ENCODE measurements around the gene PTGIR. TPM values are rescaled to one million over a fixed set of nuclear protein-coding genes. Genes with fewer than 3 reads are reported as not detected.

Gene PTGIR
- total RNA-seq, 1 donor from 2014 or later = 0.26 TPM

DNA sequence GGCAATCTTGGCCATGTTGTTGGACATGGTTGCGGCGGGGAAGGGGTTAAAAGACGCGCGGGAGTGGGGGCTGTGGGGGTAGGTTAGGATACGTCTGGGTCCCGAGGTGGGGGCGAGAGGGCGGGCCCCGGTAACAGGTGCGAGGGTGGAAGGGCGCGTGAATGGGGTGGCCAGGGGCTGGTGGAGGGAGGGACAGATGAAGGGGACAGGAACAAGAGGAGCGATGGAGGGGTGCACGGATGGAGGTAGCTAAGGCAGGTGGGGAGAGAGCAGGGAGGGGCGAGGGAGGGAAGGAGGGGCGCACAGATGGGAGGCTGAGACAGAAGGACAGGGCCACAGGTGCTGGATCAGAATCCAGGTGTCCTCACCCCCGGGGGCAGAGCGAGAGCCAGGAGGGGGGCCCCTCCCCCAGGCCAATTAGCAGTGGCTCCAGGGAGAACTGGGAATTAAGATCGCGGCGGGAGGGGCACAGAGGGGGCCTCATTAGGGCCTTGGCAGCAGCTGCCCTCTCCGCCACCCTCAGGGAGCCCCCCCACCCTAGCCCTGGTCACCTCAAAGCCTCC lies 9.8 kb upstream of the PTGIR start:
- DNase-seq (ENCODE audit: low read depth) = no peak
- Histone ChIP-seq H3K36me3 (ENCODE audit: control insufficient read depth, insufficient read depth, low read length) (no peaks in the 10 kb centered on the region), H3K27me3 (ENCODE audit: control insufficient read depth, insufficient read depth, low read length) (peaks cover 10% of the 10 kb centered on the region), H3K4me3 (ENCODE audit: low read depth, low read length) (peak overlapping the region; percentile 17)
- no peak for FAIRE-seq
- TF ChIP-seq, protein P1, sequence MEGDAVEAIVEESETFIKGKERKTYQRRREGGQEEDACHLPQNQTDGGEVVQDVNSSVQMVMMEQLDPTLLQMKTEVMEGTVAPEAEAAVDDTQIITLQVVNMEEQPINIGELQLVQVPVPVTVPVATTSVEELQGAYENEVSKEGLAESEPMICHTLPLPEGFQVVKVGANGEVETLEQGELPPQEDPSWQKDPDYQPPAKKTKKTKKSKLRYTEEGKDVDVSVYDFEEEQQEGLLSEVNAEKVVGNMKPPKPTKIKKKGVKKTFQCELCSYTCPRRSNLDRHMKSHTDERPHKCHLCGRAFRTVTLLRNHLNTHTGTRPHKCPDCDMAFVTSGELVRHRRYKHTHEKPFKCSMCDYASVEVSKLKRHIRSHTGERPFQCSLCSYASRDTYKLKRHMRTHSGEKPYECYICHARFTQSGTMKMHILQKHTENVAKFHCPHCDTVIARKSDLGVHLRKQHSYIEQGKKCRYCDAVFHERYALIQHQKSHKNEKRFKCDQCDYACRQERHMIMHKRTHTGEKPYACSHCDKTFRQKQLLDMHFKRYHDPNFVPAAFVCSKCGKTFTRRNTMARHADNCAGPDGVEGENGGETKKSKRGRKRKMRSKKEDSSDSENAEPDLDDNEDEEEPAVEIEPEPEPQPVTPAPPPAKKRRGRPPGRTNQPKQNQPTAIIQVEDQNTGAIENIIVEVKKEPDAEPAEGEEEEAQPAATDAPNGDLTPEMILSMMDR (IDR thresholded peaks at IDR 0.05; ENCODE audit: insufficient read depth, low read length, severe bottlenecking) = no peak

DNA sequence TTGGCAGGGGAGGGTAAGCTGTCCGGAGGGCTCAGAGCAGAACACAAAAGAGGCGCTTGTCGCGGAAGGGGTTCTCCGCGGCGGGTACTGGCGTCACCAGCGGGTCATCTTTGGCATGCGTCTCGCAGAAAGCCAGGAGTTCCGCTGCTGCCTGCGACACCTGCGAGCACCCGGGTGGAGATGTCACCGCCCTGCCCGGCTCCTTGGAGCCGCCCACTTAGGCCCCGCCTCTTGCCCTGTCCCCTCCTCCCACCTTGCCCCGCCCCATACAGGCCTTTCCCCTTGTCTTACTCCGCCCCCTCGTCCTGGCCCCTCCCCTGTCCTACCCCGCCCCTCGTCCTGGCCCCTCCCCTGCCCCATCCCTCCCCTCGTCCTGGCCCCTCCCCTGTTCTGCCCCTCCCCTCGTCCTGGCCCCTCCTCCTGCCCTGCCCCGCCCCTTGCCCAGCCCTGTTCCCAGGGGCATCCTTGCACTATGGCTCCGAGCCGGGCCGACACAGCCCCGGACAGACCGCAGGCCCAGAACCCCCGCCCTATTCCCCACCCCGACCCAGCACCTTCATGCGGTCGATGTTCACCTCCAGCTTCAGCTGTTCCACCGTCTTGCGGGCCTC lies 9.3 kb upstream of the PTGIR start:
- no peaks in the 10 kb centered on the region for H3K36me3 ChIP-seq (ENCODE audit: control insufficient read depth, insufficient read depth, low read length)
- DNase-seq (ENCODE audit: low read depth) (peak; percentile 80), FAIRE-seq (no peak)
- peaks cover 8% of the 10 kb centered on the region for H3K27me3 ChIP-seq (ENCODE audit: control insufficient read depth, insufficient read depth, low read length)
- H3K4me3 ChIP-seq (ENCODE audit: low read depth, low read length) = peak overlapping the region; percentile 26
- TF ChIP-seq, protein P1 (IDR thresholded peaks at IDR 0.05; ENCODE audit: insufficient read depth, low read length, severe bottlenecking) = no peak

GRCh38 chr19:46633130-46633529 lies 8.2 kb upstream of the PTGIR start:
- no peaks in the 10 kb centered on the region for H3K36me3 ChIP-seq (ENCODE audit: control insufficient read depth, insufficient read depth, low read length)
- FAIRE-seq (no peak), DNase-seq (ENCODE audit: low read depth) (no peak)
- TF ChIP-seq, protein P1 (IDR thresholded peaks at IDR 0.05; ENCODE audit: insufficient read depth, low read length, severe bottlenecking) = no peak
- H3K27me3 ChIP-seq (ENCODE audit: control insufficient read depth, insufficient read depth, low read length) = peaks cover 8% of the 10 kb centered on the region
- H3K4me3 ChIP-seq (ENCODE audit: low read depth, low read length) = no peak overlapping the region

DNA sequence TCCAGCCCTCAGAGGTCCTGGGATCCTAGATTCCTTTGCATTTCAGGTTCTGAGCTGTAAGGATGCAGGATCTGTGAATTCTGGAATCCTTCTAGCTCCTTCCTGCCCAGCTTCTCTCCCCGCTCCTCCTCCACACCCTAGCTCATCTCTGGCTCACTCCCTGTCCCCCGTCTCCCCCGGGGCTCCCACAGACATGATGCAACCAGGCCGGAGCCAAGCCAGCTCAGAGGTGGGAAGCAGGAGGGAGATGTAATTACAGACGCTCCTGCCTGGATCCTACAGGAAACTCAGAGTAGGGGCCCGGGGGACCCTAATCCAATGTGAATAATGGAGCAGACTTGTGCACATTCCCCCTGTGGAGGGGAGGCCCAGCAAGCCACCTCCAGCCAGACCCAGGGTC lies 6.6 kb upstream of the PTGIR start:
- FAIRE-seq (no peak), DNase-seq (ENCODE audit: low read depth) (no peak)
- Histone ChIP-seq H3K36me3 (ENCODE audit: control insufficient read depth, insufficient read depth, low read length) (no peaks in the 10 kb centered on the region), H3K27me3 (ENCODE audit: control insufficient read depth, insufficient read depth, low read length) (peaks cover 8% of the 10 kb centered on the region), H3K4me3 (ENCODE audit: low read depth, low read length) (no peak overlapping the region)
- TF ChIP-seq, protein P1 (IDR thresholded peaks at IDR 0.05; ENCODE audit: insufficient read depth, low read length, severe bottlenecking) = no peak

- Histone ChIP-seq H3K4me3 (ENCODE audit: low read depth, low read length) (no peak overlapping the region), H3K27me3 (ENCODE audit: control insufficient read depth, insufficient read depth, low read length) (peaks cover 3% of the 10 kb centered on the region), H3K36me3 (ENCODE audit: control insufficient read depth, insufficient read depth, low read length) (no peaks in the 10 kb centered on the region)
- DNase-seq (ENCODE audit: low read depth) (no peak), FAIRE-seq (no peak)
- TF ChIP-seq, protein P1 (IDR thresholded peaks at IDR 0.05; ENCODE audit: insufficient read depth, low read length, severe bottlenecking) = no peak
Measured at GRCh38 chr19:46630586-46631205, 5.8 kb upstream of the PTGIR start.

Measured in bronchial epithelial cell (primary cell).